HG02970 (cell line): ENCODE results near the gene CCDC6.
"Not testable (repeated sequence)": the region's sequence is repeated elsewhere in the genome, so short reads cannot be mapped to it uniquely, and the experiment has no call there.

Experiments used
- ATAC-seq: cut with Tn5 transposase; IDR thresholded peaks from one replicate; pipeline ENCODE4 v1.9.1; 2021; ENCODE audit warnings: mild to moderate bottlenecking, moderate library complexity, moderate number of reproducible peaks; ENCODE audit not compliant: unreplicated experiment, low FRiP score

Gene CCDC6

DNA sequence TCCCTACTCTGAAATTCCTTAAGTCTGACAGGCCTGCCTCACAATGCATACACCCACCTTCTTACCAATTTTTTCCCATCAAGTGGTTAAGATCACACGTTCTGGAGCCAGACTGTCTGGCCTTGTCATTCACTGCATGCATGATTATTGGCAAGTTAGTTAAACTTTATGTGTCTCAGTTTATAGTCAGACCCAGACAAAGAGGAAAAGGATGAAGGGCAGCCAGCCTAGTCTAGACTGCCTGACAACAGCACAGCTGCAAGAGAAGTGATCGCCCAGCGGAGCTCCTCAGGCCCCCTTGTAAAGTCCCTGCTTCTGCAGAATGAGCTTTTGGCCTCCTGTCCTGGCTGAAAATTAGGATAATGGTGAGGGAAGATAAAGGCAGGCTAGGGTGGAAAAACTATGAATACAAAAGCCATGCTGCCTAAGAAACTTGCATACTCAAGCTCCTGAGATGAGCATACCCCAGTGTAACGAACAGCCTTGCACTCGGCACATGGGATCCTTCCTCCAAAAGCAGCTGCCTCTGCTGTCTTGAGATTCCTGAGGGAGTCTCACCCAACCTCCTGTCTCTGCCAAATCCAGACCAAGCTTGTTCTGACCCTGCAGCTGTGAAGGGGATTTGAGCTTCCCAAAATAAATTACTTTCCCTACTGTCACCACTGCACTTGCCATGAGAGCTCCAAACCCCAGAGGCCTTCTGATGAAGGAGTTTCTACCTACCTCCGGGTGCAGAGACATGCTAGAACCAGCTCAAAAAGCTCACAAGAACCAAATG is 126.4 kb downstream of the CCDC6 start:
- ATAC-seq = no peak

DNA sequence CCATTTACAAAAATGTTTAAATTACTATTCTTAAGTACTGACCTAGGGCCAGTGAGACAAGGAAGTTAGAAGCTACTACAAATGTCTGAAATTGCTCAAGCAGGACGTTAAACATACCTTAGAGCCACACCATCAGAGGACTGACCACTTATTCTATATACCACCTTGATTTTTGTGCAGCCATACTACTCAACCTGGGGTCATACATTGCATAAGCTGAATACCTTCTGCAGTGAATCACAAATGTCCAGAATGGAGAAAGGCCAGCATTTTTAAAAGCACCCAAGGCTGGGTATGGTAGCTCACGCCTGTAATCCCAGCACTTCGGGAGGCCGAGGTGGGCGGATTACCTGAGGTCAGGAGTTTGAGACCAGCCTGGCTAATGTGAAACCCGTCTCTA is 131.9 kb downstream of the CCDC6 start:
- ATAC-seq = no peak

DNA sequence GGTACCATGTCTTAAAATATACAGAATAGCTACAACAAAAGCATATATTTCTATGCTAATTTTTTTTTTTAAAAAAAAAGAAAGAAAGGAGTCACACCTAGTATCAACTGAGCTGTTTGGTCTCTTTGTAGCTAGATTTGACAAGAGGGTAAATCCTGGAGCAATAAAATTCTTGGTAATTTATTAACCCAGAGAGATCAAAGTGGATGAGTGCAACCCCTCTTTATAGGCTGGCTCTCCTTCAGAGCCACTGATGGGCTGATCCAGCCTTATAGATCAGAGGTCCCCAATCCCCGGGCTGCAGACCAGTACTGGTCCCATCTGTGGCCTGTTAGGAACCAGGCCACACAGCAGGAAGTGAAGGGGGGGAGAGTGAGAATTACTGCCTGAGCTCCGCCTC is 133.3 kb downstream of the CCDC6 start:
- ATAC-seq = no peak

DNA sequence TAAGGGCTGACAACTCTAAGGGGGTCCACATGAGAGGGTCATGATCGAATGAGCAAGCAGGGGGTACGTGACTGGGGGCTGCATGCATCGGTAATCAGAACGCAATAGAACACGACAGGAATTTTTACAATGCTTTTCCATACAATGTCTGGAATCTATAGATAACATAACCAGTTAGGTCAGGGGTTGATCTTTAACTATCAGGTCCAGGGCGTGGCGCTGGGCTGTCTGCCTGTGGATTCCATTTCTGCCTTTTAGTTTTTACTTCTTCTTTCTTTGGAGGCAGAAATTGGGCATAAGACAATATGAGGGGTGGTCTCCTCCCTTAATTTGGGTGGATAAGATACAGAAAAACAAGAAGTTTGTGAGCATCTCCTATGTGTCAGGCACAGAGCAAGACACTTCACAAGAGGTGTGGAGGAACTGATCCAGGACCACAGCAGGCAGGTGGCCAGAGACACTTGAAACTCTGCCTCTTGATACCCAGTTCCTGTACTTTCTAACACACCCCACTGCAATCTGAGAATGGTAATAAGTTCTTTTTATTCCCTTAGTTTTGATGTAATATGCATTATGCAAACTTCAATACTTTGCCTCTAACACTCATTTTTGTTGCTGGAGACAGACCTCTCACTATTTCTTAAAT is 135.1 kb downstream of the CCDC6 start:
- ATAC-seq = no peak

DNA sequence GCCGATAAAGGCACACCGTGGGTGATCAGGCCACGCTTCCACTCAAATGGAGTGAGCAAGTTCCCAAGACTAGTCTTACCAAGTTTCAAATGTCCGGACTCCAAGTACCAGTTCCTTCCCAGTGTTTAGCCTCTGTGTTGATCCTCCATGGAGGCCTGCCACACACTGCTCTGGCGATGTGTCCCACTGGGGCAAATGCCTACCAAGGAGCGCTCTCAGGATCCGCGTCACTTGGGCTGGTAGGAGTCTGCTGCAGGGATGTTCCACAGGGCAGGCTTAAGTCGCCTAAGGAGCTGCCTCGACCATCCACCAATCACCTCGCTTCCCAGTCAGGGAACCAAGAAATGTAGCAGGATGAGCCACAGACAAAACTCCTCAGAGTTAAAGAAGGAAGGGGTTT is 135.7 kb downstream of the CCDC6 start:
- no peak for ATAC-seq

DNA sequence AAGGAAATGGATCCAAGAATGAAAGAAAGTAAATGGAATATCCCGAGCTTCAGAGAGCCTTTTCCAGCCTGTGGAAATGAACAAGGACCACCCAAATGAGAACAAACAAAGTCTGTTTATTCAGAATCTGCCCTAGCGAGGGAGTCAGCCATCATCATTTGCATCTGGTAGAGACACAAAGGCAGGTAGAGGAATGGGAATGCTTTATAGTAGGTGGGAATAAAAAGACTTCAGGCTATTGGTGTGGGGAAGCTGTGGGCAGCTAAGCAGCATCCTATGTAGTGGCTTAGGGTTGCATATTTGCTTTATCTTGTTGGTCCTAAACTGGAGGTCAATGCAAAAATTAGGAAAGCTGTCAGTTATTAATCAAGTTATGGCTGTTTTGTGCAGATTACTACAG is 143.9 kb downstream of the CCDC6 start:
- ATAC-seq = no peak

DNA sequence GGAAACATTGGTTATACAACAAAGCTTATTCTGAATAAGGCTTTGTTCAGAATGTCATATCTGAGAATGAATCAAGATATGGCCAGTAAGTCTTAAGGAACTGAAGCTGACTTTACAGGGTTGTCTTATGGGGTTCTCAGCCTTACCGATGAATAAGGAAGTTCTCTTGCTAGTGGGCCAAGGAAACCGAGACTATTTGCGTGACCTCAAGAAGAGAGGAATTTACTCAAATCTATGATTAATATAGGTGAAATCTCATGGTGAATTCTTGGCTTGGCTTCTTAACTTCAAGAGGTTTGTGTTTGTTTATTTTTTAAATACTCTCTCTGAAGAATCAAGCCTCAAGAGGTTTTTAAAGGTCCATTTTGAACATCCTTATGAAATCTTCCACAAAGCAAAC is 148.4 kb downstream of the CCDC6 start:
- no peak for ATAC-seq

DNA sequence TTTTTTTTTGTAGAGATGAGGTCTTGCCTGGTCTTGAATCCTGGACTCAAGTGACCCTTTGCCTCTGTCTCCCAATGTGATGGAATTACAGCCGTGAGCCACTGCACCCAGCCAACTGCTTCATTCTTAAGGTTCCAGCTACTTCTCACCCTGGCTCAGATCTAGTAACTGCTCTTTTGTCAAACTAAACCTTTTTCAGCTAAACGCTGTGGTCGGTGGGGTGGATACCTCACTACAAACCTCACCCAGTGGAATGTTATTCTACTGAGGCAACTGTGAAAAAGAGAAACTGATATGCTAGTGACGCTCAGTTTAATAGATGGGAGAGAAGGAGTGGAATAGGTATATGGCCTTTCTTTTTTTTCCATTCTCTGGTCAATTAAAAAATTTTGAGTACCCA is 151.4 kb downstream of the CCDC6 start:
- ATAC-seq = no peak

DNA sequence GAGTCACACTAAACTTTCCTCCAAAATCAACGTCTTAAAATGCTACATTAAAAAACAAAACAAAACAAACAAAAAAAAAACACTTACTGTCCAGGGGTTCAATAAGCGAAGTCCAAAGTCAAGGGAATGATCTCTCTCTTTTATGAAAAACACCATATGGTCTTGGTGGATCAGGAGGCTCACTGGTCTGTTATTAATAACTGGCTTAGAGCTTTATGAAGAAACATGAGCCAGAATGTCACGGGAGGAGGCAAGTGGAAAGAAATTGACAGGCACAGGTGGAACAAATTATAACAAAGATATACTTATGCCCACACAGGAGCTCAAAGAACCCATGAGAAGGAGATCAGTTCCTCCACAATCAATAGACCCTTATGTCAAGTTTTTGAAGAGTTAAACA is 153.1 kb downstream of the CCDC6 start, which contains the start of gene MRLN:
Gene MRLN (minus strand): TSS at position 189 of the 400 bp plus-strand sequence.
- no peak for ATAC-seq

DNA sequence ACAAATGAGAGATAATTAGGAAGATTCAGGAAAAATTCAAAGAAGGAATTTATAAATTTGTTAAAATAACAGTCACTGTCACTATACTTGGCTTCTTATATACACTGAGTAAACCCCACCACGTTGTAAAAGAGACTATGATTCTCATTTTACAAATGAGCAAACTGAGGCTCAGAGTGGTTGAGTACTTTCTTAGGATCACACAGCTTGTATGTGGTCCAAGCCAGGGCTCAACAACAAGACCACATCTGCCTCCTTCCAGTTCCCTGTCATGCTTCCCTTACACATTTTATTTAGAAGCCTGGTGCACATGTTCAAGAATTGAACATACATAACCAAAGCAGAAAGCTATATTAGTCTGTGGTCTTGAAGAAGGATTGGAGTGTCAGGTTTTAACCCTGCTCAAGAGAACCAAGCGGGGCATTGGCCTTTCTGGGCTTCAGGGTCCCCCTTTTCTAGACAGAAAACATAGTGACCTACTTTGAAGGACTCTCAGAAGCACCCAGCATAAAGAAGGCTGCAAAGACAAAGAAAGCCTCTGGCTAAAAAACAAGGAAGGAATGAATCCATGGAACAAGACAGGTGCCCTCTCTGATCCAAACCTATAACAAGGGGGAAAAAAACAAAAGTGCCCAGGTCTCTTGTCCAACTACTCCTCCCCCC is 153.9 kb downstream of the CCDC6 start:
- ATAC-seq = no peak

DNA sequence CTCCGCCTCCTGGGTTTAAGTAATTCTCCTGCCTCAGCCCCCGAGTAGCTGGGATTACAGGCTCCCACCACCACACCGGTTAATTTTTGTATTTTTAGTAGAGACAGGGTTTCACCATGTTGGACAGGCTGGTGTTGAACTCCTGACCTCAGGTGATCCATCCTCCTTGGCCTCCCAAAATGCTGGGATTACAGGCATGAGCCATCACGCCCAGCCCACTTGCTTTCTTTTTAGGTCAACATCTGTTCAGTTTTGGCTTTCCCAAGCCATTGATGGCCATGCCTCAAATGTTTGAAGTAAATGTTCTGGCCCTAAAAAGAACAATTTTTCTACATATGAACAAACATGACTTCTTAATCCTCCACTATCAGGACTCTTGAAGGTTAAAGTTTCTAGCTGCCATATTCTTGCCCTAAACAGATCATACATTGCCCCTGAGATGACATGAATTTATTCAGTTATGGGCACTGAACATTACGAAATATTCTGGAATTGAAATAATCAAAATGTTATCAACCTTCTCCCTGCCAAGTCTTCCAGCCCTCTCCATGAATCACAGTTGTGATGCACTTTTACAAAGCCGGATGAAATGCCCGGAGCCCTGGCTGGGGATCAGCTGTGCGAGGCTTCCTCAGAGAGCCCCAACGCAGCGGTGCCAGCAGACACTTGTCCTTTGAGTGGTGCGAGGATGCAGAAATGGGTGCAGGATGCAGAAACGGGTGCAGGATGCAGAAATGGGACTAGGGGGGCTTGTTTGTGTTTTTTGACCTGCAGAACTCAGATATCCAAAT is 156.0 kb downstream of the CCDC6 start:
- no peak for ATAC-seq

DNA sequence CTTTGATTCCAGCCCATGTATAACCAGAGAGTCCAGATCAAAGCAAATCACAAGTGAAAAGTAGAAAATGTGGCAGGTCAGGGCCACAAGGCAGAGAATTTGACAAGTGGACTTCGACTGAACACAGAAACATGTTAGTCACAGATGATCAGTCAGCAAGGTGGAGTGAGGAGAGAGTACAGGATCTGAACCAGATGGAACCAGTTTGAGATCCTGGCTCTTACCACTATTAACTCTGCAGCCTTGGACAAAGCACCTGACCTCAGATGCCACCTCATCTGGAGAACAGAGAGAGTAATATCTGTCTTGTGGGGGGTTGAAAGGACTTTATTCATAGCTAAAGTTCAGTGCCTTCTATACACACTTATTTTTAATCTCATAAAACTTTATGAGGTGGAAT is 157.5 kb downstream of the CCDC6 start:
- ATAC-seq = no peak

DNA sequence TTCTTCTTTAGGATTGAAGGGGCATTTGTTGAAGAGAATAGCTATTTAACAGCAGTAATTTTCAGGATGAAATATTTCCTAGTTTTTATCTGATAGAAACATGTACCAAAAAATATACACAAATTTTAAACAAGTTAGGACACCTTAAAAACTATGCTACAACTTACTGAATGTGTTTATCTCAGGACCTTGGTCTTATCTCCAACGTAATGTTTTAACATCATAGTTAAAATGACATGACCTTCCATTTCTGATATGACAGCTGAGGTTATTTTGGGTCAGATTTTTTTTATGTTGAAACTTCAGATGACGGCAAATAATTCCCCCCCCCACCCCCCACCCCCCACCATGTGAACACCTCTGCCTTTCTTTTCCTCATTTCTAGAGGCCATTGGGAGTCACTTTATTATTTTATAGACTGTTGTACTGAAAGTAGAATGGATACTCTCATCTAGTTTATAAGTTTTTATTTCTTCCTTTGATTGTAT is 161.1 kb downstream of the CCDC6 start:
- no peak for ATAC-seq

DNA sequence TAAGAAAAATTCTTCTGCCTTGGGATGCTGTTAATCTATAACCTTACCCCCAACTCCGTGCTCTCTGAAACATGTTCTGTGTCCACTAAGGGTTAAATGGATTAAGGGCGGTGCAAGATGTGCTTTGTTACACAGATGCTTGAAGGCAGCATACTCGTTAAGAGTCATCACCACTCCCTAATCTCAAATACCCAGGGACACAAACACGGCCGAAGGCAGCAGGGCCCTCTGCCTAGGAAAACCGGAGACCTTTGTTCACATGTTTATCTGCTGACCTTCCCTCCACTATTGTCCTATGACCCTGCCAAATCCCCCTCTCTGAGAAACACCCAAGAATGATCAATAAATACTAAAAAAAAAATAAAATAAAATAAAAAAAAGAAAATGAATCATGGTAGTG is 161.6 kb downstream of the CCDC6 start:
- ATAC-seq = not testable (repeated sequence)

DNA sequence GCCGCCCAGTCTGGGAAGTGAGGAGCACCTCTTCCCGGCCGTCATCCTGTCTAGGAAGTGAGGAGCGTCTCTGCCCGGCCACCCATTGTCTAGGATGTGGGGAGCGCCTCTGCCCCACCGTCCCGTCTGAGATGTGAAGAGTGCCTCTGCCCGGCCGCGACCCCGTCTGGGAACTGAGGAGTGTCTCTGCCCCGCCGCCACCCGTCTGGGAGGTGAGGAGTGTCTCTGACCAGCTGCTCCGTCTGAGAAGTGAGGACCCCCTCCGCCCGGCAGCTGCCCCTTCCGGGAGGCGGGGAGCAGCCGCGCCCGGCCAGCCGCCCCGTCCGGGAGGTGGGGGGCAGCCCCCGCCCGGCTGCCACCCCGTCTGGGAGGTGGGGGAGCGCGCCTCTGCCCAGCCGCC is 162.2 kb downstream of the CCDC6 start:
- ATAC-seq = not testable (repeated sequence)

DNA sequence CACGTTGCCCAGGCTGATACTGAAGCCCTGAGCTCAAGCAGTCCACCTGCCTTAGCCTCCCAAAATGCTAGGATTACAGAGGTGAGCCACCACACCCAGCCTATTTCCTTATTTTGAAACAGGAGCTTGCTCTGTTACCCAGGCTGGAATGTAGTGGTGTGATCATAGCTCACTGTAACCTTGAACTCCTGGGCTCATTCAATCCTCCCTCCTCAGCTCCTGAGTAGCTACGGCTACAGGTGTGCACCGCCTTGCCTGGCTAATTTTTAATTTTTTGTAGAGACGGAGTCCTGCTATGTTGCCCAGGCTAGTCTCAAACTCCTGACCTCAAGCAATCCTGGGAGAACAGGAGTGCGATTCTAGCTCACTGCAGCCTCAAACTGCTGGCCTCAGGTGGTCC is 164.8 kb downstream of the CCDC6 start:
- no peak for ATAC-seq

DNA sequence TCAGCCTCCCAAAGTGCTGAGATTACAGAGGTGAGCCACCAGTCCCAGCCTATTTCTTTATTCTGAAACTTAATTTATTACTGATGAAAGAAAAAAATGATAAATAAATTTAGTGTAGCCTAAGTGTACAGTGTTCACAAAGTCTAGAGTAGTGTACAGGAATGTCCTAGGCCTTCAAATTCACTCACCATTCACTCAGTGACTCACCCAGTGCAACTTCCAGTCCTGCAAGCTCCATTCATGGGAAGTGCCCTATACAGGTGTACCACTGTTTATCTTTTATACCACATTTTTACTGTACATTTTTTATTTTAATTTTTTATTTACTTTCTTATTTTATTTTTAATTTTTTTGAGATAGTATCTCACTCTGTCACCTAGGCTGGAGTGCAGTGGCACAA is 165.3 kb downstream of the CCDC6 start:
- ATAC-seq = no peak
